HL-60 (cell line): Measurements from ENCODE around the gene TIMM8A.
A peak's percentile ranks its signal among the peaks of the same experiment; 100 is the strongest.

ENCODE experiments used
- DNase-seq, 2 experiments: peaks; one replicate each; pipeline ENCODE4 v3.0.0-alpha.2; 2010 to 2020; ENCODE audit warnings: low read depth in 1 of 2, low spot score in 1 of 2
- H3K27ac ChIP-seq: fragments of 250-450 bp; sonication (Bioruptor Pico); replicated peaks from 2 replicates; pipeline ENCODE4 v1.5.1; 2020; ENCODE audit warnings: mild to moderate bottlenecking, moderate library complexity
- H3K27me3 ChIP-seq: fragments of 250-450 bp; sonication (Bioruptor Pico); 2 replicates; pipeline ENCODE4 v1.5.1; 2021; ENCODE audit warnings: mild to moderate bottlenecking, moderate library complexity; ENCODE audit not compliant: insufficient read depth, poor library complexity, severe bottlenecking
- H3K4me3 ChIP-seq: replicated peaks from 2 replicates; pipeline ENCODE4 v1.5.1; 2011; ENCODE audit warnings: mild to moderate bottlenecking, control low read depth, low read length; ENCODE audit not compliant: insufficient read depth
- GABPA ChIP-seq: IDR thresholded peaks from 2 replicates; pipeline ENCODE4 v1.6.1; 2012; ENCODE audit warnings: low read depth
- POLR2AphosphoS5 ChIP-seq: IDR thresholded peaks from 2 replicates; pipeline ENCODE4 v1.6.1; 2012; ENCODE audit warnings: low read depth
- SPI1 ChIP-seq: IDR thresholded peaks from 2 replicates; pipeline ENCODE4 v1.6.1; 2012; ENCODE audit warnings: low read depth, mild to moderate bottlenecking, borderline replicate concordance
- long read RNA-seq: library from polyadenylated mRNA; unstranded; transcript quantifications from one replicate; pipeline ENCODE4 v2.0.0, GENCODE V29; 2020
- TF ChIP-seq, protein P1 (sequence below): IDR thresholded peaks from 2 replicates; pipeline ENCODE4 v1.6.1; 2012; ENCODE audit warnings: low read depth; ENCODE audit not compliant: insufficient replicate concordance
- TF ChIP-seq, protein P2 (sequence below): IDR thresholded peaks from one replicate; pipeline ENCODE4 v1.5.1; 2011; ENCODE audit warnings: low read length, control low read depth, inconsistent platforms; ENCODE audit not compliant: insufficient read depth

Gene TIMM8A, protein sequence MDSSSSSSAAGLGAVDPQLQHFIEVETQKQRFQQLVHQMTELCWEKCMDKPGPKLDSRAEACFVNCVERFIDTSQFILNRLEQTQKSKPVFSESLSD
- long read RNA-seq, transcript TIMM8A-205 (2 exons, 1,194 nt): major isoform, 6 of 17 reads
- long read RNA-seq, partial matches to known transcripts: 0 of 17 reads
- long read RNA-seq, other reads (novel, unspliced or antisense): 7 of 17 reads

DNA sequence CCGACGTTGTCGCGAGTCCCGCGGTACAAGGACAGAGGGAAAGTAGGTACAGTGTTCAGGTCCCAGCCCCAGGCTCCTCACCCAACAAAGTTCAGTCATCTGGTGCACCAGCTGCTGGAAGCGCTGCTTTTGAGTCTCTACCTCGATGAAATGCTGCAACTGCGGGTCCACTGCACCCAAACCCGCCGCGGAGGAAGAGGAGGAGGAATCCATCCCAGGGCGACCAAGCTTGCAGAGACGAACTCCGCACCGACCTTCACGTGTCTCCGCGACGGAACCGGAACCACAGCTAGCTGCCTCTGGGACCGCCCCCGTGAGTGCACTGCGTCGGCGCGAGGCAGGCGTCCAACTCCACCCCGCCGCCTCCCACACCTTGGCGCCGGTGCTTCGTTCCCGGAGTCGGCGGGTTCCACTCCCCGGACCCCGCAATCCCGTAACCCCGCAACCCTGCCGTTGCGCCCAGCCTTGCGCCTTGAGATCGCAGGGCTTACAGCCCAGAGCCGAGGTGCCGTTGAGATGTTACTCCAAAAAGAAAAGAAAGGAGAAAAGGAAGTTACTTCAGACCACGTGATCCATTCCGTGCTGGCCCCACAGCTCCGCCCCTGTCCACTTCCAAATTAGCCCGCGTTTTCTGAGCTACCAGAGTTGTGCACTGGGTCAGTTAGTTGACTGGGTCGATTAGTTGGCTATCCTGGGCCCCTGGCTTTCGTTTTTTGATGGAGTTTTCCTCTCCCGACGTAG, at the start of gene TIMM8A:
Gene TIMM8A (minus strand): TSS at position 291 of the 741 bp plus-strand sequence. CDS start 78 bp downstream, at position 213.
- peak; percentile 62 to 76 for DNase-seq
- peak within 1 kb of the TSS; percentile 92 for H3K27ac ChIP-seq
- H3K27me3 ChIP-seq: no peaks in the 10 kb centered on the region
- peak within 1 kb of the TSS; percentile 57 for H3K4me3 ChIP-seq
- TF ChIP-seq GABPA (peak; percentile 55; the same call in 1 of the 2 replicates), POLR2AphosphoS5 (peak; percentile 67), SPI1 (no peak)
- TF ChIP-seq, protein P1, sequence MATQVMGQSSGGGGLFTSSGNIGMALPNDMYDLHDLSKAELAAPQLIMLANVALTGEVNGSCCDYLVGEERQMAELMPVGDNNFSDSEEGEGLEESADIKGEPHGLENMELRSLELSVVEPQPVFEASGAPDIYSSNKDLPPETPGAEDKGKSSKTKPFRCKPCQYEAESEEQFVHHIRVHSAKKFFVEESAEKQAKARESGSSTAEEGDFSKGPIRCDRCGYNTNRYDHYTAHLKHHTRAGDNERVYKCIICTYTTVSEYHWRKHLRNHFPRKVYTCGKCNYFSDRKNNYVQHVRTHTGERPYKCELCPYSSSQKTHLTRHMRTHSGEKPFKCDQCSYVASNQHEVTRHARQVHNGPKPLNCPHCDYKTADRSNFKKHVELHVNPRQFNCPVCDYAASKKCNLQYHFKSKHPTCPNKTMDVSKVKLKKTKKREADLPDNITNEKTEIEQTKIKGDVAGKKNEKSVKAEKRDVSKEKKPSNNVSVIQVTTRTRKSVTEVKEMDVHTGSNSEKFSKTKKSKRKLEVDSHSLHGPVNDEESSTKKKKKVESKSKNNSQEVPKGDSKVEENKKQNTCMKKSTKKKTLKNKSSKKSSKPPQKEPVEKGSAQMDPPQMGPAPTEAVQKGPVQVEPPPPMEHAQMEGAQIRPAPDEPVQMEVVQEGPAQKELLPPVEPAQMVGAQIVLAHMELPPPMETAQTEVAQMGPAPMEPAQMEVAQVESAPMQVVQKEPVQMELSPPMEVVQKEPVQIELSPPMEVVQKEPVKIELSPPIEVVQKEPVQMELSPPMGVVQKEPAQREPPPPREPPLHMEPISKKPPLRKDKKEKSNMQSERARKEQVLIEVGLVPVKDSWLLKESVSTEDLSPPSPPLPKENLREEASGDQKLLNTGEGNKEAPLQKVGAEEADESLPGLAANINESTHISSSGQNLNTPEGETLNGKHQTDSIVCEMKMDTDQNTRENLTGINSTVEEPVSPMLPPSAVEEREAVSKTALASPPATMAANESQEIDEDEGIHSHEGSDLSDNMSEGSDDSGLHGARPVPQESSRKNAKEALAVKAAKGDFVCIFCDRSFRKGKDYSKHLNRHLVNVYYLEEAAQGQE: no peak
- TF ChIP-seq, protein P2, sequence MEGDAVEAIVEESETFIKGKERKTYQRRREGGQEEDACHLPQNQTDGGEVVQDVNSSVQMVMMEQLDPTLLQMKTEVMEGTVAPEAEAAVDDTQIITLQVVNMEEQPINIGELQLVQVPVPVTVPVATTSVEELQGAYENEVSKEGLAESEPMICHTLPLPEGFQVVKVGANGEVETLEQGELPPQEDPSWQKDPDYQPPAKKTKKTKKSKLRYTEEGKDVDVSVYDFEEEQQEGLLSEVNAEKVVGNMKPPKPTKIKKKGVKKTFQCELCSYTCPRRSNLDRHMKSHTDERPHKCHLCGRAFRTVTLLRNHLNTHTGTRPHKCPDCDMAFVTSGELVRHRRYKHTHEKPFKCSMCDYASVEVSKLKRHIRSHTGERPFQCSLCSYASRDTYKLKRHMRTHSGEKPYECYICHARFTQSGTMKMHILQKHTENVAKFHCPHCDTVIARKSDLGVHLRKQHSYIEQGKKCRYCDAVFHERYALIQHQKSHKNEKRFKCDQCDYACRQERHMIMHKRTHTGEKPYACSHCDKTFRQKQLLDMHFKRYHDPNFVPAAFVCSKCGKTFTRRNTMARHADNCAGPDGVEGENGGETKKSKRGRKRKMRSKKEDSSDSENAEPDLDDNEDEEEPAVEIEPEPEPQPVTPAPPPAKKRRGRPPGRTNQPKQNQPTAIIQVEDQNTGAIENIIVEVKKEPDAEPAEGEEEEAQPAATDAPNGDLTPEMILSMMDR: no peak

DNA sequence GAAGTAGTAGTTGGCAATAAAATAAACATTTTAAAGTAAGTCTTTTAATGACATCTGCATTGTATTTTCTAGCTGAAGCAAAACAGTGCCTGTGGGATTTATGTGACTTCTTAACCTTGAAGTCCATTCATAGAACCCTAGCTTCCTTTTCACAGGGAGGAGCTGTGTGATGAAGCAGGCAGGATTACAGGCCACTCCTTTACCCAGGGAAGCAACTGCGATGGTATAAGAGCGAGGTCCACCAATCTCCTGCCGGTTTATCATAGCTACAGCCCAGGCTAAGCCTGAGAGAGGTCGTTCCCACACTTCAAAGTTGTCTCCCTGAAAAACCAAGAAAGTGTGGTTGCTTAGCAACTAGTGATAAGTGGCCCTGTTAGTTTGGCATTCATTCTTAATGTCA, 49.2 kb upstream of the TIMM8A start:
- no peak overlapping the region for H3K27ac ChIP-seq
- H3K4me3 ChIP-seq: no peak overlapping the region
- no peak for TF ChIP-seq GABPA
- TF ChIP-seq, protein P2: no peak
- TF ChIP-seq SPI1: no peak
- TF ChIP-seq, protein P1: no peak
- no peak for TF ChIP-seq POLR2AphosphoS5
- H3K27me3 ChIP-seq: no peaks in the 10 kb centered on the region
- DNase-seq: no peak

DNA sequence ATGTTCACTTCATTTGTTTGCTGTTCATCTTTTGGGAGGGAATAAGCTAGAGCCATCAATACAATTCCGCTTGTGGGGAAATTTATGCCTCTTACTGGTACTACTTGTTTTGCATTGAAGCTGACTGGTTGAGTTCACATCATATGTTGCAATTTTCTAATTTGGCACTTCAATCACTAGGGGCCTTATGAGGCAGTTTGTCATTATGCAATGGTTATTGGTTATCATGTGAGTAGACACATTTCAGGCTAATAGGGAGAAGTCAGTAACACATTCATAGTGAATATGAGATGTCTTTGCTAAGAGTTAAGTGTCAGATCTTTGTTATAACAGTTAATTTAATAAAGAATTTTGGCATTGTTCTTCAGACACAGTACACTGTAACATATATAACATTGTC, 47.2 kb upstream of the TIMM8A start:
- Histone ChIP-seq H3K27me3 (no peaks in the 10 kb centered on the region), H3K27ac (peak overlapping the region; percentile 58), H3K4me3 (no peak overlapping the region)
- TF ChIP-seq, protein P2: no peak
- TF ChIP-seq, protein P1: no peak
- TF ChIP-seq SPI1 (no peak), POLR2AphosphoS5 (no peak; the same call in 1 of the 2 replicates), GABPA (no peak)
- DNase-seq: peak; percentile 33 to 59
